K562 (cell line): ENCODE measurements around the gene HMCN1.

Source experiments
- BRCA1 ChIP-seq, 2 experiments: fragments of 450-650 bp in 1 of 2; sonication (generic) in 1 of 2; formaldehyde crosslinking in 1 of 2; IDR thresholded peaks; 2 replicates each; pipeline versions ENCODE4 v1.5.0 to v1.6.1; 2017 to 2020; ENCODE audit warnings: mild to moderate bottlenecking in 1 of 2, missing genetic modification reagents in 1 of 2
- FOXP1 ChIP-seq: sonication (generic); formaldehyde crosslinking; IDR thresholded peaks from 2 replicates; pipeline ENCODE4 v1.8.0; 2022; ENCODE audit warnings: mild to moderate bottlenecking, missing genetic modification reagents
- MEF2D ChIP-seq: conservative IDR thresholded peaks from 2 replicates; pipeline ENCODE4 v1.6.1; 2016; ENCODE audit warnings: low read depth, missing genetic modification characterization, missing compliant biosample characterization
- NEUROD1 ChIP-seq: fragments of 150-350 bp; IDR thresholded peaks from 2 replicates; pipeline ENCODE4 v1.6.1; 2014; ENCODE audit warnings: borderline replicate concordance, low read length, low read depth; ENCODE audit not compliant: partially characterized antibody
- POLR2AphosphoS5 ChIP-seq: IDR thresholded peaks from 2 replicates; pipeline ENCODE4 v1.6.1; 2011; ENCODE audit warnings: mild to moderate bottlenecking, low read depth, low read length, moderate library complexity; ENCODE audit not compliant: control insufficient read depth, insufficient read depth
- TAF9B ChIP-seq: fragments of 450-650 bp; IDR thresholded peaks from 2 replicates; pipeline ENCODE4 v1.6.1; 2018; ENCODE audit warnings: mild to moderate bottlenecking; ENCODE audit not compliant: partially characterized antibody
- ZFX ChIP-seq: sonication (generic); formaldehyde crosslinking; IDR thresholded peaks from 2 replicates; pipeline ENCODE4 v1.8.0; 2022; ENCODE audit warnings: mild to moderate bottlenecking, missing genetic modification reagents, moderate library complexity
- ZNF282 ChIP-seq: sonication (generic); formaldehyde crosslinking; IDR thresholded peaks from 2 replicates; pipeline ENCODE4 v1.8.1; 2023; ENCODE audit warnings: missing genetic modification reagents
- ZNF324 ChIP-seq: fragments of 250-450 bp; sonication (Bioruptor Pico); IDR thresholded peaks from 2 replicates; pipeline ENCODE4 v1.4.0; 2020; ENCODE audit warnings: mild to moderate bottlenecking
- ZNF551 ChIP-seq: fragments of 250-450 bp; sonication (Bioruptor Pico); IDR thresholded peaks from 2 replicates; pipeline ENCODE4 v1.5.0; 2021; ENCODE audit warnings: mild to moderate bottlenecking, moderate library complexity
- ZNF76 ChIP-seq: fragments of 250-450 bp; sonication (Bioruptor Pico); IDR thresholded peaks from 2 replicates; pipeline ENCODE4 v1.4.0; 2020; ENCODE audit warnings: mild to moderate bottlenecking, moderate library complexity, borderline replicate concordance
- TF ChIP-seq, protein P1 (sequence below), 3 experiments: IDR thresholded peaks in 2 of 3; conservative IDR thresholded peaks in 1 of 3; 2 replicates each; pipeline ENCODE4 v1.5.1; 2011 to 2012; ENCODE audit warnings: low read length in 3 of 3, mild to moderate bottlenecking in 3 of 3, control low read depth in 2 of 3, improper control_type of control experiment in 1 of 3, inconsistent platforms in 1 of 3, low read depth in 1 of 3, mixed read lengths in 1 of 3, moderate library complexity in 1 of 3; ENCODE audit not compliant: insufficient read depth in 2 of 3
- TF ChIP-seq, protein P2 (sequence below): sonication (generic); formaldehyde crosslinking; IDR thresholded peaks from 2 replicates; pipeline ENCODE4 v1.8.1; 2022; ENCODE audit warnings: missing genetic modification reagents
- TF ChIP-seq, protein P3 (sequence below): fragments of 150-350 bp; IDR thresholded peaks from 2 replicates; pipeline ENCODE4 v1.6.1; 2014; ENCODE audit warnings: low read depth, mild to moderate bottlenecking, low read length, borderline replicate concordance

DNA sequence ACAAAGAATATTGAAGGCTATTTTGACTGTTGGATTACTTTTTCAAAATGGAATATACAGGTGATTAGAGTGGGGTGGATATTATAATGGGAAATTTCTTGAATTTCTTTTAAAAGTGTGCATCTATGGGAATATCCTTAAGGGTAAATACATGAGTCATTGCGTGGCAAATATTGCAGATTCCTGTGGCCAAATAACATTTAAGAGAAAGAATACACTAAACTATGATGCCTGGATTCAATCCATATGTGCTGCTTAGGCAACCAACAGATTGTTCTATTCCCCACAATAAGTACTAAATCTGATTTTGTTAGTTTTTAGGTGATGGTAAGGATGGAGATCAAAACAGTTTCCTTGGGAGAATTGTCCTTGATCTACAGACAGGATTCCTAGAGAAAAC is 119.5 kb downstream of the HMCN1 start:
- no peak for TF ChIP-seq ZFX (CRISPR knock-in tag)
- TF ChIP-seq, protein P1, sequence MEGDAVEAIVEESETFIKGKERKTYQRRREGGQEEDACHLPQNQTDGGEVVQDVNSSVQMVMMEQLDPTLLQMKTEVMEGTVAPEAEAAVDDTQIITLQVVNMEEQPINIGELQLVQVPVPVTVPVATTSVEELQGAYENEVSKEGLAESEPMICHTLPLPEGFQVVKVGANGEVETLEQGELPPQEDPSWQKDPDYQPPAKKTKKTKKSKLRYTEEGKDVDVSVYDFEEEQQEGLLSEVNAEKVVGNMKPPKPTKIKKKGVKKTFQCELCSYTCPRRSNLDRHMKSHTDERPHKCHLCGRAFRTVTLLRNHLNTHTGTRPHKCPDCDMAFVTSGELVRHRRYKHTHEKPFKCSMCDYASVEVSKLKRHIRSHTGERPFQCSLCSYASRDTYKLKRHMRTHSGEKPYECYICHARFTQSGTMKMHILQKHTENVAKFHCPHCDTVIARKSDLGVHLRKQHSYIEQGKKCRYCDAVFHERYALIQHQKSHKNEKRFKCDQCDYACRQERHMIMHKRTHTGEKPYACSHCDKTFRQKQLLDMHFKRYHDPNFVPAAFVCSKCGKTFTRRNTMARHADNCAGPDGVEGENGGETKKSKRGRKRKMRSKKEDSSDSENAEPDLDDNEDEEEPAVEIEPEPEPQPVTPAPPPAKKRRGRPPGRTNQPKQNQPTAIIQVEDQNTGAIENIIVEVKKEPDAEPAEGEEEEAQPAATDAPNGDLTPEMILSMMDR (IDR thresholded peaks at IDR 0.05 in 2 of 3, conservative IDR thresholded peaks at IDR 0.05 in 1 of 3; ENCODE audit: insufficient read depth in 2 of 3, low read depth in 1 of 3, low read length in 3 of 3) = no peak
- TF ChIP-seq NEUROD1 = no peak
- no peak for TF ChIP-seq FOXP1 (CRISPR knock-in tag)
- no peak for TF ChIP-seq BRCA1 (IDR thresholded peaks at IDR 0.05)
- TF ChIP-seq BRCA1 (CRISPR knock-in tag; IDR thresholded peaks at IDR 0.05) = no peak
- no peak for TF ChIP-seq ZNF282 (CRISPR knock-in tag)
- no peak for TF ChIP-seq MEF2D
- no peak for TF ChIP-seq TAF9B
- no peak for TF ChIP-seq ZNF324 (CRISPR knock-in tag)
- no peak for TF ChIP-seq ZNF76 (CRISPR knock-in tag)
- no peak for TF ChIP-seq POLR2AphosphoS5
- TF ChIP-seq, protein P2, sequence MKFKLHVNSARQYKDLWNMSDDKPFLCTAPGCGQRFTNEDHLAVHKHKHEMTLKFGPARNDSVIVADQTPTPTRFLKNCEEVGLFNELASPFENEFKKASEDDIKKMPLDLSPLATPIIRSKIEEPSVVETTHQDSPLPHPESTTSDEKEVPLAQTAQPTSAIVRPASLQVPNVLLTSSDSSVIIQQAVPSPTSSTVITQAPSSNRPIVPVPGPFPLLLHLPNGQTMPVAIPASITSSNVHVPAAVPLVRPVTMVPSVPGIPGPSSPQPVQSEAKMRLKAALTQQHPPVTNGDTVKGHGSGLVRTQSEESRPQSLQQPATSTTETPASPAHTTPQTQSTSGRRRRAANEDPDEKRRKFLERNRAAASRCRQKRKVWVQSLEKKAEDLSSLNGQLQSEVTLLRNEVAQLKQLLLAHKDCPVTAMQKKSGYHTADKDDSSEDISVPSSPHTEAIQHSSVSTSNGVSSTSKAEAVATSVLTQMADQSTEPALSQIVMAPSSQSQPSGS = no peak
- TF ChIP-seq, protein P3, sequence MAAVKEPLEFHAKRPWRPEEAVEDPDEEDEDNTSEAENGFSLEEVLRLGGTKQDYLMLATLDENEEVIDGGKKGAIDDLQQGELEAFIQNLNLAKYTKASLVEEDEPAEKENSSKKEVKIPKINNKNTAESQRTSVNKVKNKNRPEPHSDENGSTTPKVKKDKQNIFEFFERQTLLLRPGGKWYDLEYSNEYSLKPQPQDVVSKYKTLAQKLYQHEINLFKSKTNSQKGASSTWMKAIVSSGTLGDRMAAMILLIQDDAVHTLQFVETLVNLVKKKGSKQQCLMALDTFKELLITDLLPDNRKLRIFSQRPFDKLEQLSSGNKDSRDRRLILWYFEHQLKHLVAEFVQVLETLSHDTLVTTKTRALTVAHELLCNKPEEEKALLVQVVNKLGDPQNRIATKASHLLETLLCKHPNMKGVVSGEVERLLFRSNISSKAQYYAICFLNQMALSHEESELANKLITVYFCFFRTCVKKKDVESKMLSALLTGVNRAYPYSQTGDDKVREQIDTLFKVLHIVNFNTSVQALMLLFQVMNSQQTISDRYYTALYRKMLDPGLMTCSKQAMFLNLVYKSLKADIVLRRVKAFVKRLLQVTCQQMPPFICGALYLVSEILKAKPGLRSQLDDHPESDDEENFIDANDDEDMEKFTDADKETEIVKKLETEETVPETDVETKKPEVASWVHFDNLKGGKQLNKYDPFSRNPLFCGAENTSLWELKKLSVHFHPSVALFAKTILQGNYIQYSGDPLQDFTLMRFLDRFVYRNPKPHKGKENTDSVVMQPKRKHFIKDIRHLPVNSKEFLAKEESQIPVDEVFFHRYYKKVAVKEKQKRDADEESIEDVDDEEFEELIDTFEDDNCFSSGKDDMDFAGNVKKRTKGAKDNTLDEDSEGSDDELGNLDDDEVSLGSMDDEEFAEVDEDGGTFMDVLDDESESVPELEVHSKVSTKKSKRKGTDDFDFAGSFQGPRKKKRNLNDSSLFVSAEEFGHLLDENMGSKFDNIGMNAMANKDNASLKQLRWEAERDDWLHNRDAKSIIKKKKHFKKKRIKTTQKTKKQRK = no peak
- no peak for TF ChIP-seq ZNF551 (CRISPR knock-in tag)
